Uterus (tissue), 4 donors: ENCODE results near the gene KIF11. TPM values are rescaled to one million over a fixed set of nuclear protein-coding genes. Genes with fewer than 3 reads are reported as not detected.

Experiments
- DNase-seq, 2 donors: peaks; one replicate each; pipeline ENCODE4 v3.0.0-alpha.2; 2019 to 2020
- H3K27ac ChIP-seq, 2 donors: fragments of 200-600 bp; sonication (generic); 1 replicate in 1 of 2; 2 replicates in 1 of 2; pipeline ENCODE4 v1.5.1; 2016 to 2018
- H3K27me3 ChIP-seq, 2 donors: fragments of 200-600 bp; sonication (generic); one replicate each; pipeline ENCODE4 v1.5.1; 2018 to 2019; ENCODE audit warnings: control low read depth in 1 of 2
- H3K36me3 ChIP-seq, 2 donors: fragments of 200-600 bp; sonication (generic); one replicate each; pipeline ENCODE4 v1.5.1; 2019; ENCODE audit warnings: control low read depth in 1 of 2
- H3K4me1 ChIP-seq, 2 donors: fragments of 200-600 bp; sonication (generic); one replicate each; pipeline ENCODE4 v1.5.1; 2018 to 2019; ENCODE audit warnings: control low read depth in 1 of 2
- H3K4me3 ChIP-seq, 2 donors: fragments of 200-600 bp; sonication (generic); 1 replicate in 1 of 2; 2 replicates in 1 of 2; pipeline ENCODE4 v1.5.1; 2018 to 2019; ENCODE audit warnings: mild to moderate bottlenecking in 1 of 2
- H3K9me3 ChIP-seq, 2 donors: fragments of 200-600 bp; sonication (generic); one replicate each; pipeline ENCODE4 v1.5.1; 2019; ENCODE audit warnings: control low read depth in 1 of 2
- CTCF ChIP-seq, 4 experiments: fragments of 200-600 bp in 2 of 4; fragments of 450-650 bp in 2 of 4; sonication (generic) in 2 of 4; IDR thresholded peaks; one replicate each; pipeline ENCODE4 v1.5.1; 2016 to 2019; ENCODE audit warnings: antibody characterized with exemption in 4 of 4, mild to moderate bottlenecking in 2 of 4, moderate library complexity in 1 of 4
- POLR2A ChIP-seq, 2 donors: fragments of 450-650 bp; IDR thresholded peaks; one replicate each; pipeline ENCODE4 v1.6.1; 2016; ENCODE audit warnings: antibody characterized with exemption in 2 of 2, mild to moderate bottlenecking in 1 of 2, moderate library complexity in 1 of 2
- intact Hi-C: fragments of 100-400 bp; cut with DNase I; formaldehyde crosslinking; loops from one replicate; pipeline ENCODE4 v1.15.1; 2023; ENCODE audit warnings: low total_unique reads
- total RNA-seq, 4 donors: library from RNA; depleted of rRNA in 3 of 4; stranded (reverse); fragments of >200 nt in 3 of 4; gene quantifications; one replicate each; pipeline versions ENCODE4 v1.1.0 to v1.2.4, GENCODE V29; 2014 to 2023
- donor health status: DM: yes; HTN: yes; CAD: no.

The KIF11 gene
- 10 to 100 TPM in 1 of 4 donors, 1 to 10 TPM in 1, not detected in 2; 1.0 to 31.0 TPM for total RNA-seq

- Histone ChIP-seq H3K4me1 (no peaks in the 10 kb centered on the region), H3K9me3 (no peaks in the 10 kb centered on the region), H3K27ac (peak within 1 kb of the TSS; percentile 87 to 96), H3K4me3 (peak within 1 kb of the TSS; percentile 51 to 75), H3K36me3 (no peaks in the 10 kb centered on the region), H3K27me3 (no peaks in the 10 kb centered on the region)
- intact Hi-C loops = no loop called here
- TF ChIP-seq POLR2A (IDR thresholded peaks at IDR 0.05) (peak; percentile 78 to 88), CTCF (IDR thresholded peaks at IDR 0.05) (no peak)
- peak; percentile 96 to 97 for DNase-seq
These were observed at the start of gene KIF11 for GRCh38 chr10:92592761-92593618. KIF11 (plus strand) TSS chr10:92593130; CDS start chr10:92593376, 246 bp downstream.

DNA sequence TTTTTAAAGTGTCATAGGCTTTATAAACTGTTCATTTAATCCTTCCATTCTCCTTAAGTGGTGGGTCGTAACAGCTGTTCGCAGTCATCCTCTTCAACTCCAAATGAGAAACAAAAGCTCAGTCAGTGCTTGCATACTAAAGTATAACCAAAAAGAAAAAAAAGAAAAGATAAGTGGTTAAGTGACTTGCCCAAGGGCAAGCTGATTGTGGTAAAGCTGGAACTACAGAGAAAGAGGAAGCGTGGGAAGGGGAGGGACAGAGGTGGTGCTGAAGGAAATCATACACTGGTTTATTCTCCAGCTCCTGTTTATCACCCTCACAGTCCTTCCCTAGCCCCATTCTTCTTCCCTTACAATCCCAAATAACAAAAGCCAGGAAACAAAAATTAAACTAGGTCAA is 48.6 kb upstream of the KIF11 start:
- intact Hi-C loops = no loop called here
- no peak overlapping the region for H3K27ac ChIP-seq
- no peak overlapping the region for H3K4me3 ChIP-seq
- no peak for TF ChIP-seq POLR2A (IDR thresholded peaks at IDR 0.05)
- no peak for TF ChIP-seq CTCF (IDR thresholded peaks at IDR 0.05)
- no peaks in the 10 kb centered on the region for H3K36me3 ChIP-seq
- H3K9me3 ChIP-seq = no peaks in the 10 kb centered on the region
- no peaks in the 10 kb centered on the region for H3K27me3 ChIP-seq
- no peaks in the 10 kb centered on the region for H3K4me1 ChIP-seq
- DNase-seq = no peak

DNA sequence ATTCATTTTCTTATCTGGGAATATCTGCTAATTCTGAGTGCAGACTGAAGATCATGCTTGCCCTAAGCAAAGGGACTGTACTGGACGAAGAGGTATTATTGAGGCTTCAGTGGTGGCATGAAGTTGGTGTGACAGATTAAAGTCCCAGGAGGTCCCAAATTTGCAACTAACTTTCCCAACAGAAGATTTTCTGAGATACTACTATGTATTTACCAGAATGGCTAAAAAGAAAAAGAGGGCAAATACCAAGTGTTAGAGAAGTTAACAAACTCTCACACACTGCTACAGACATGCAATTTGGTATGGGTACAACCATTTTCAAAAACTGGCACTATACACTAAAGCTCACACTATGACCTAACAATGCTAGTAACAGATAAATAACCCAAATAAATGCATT is 47.4 kb upstream of the KIF11 start:
- Histone ChIP-seq H3K4me1 (no peaks in the 10 kb centered on the region), H3K27me3 (no peaks in the 10 kb centered on the region), H3K36me3 (no peaks in the 10 kb centered on the region), H3K27ac (no peak overlapping the region), H3K9me3 (no peaks in the 10 kb centered on the region), H3K4me3 (no peak overlapping the region)
- DNase-seq = no peak
- TF ChIP-seq CTCF (IDR thresholded peaks at IDR 0.05) (no peak), POLR2A (IDR thresholded peaks at IDR 0.05) (no peak)
- intact Hi-C loops = no loop called here

- intact Hi-C loops = no loop called here
- no peaks in the 10 kb centered on the region for H3K27me3 ChIP-seq
- H3K4me3 ChIP-seq = no peak overlapping the region
- no peak for DNase-seq
- no peaks in the 10 kb centered on the region for H3K36me3 ChIP-seq
- H3K9me3 ChIP-seq = no peaks in the 10 kb centered on the region
- H3K4me1 ChIP-seq = no peaks in the 10 kb centered on the region
- H3K27ac ChIP-seq = no peak overlapping the region
- TF ChIP-seq CTCF (IDR thresholded peaks at IDR 0.05) (no peak), POLR2A (IDR thresholded peaks at IDR 0.05) (no peak)
These were observed 45.3 kb upstream of the KIF11 start for GRCh38 chr10:92547676-92548075.

DNA sequence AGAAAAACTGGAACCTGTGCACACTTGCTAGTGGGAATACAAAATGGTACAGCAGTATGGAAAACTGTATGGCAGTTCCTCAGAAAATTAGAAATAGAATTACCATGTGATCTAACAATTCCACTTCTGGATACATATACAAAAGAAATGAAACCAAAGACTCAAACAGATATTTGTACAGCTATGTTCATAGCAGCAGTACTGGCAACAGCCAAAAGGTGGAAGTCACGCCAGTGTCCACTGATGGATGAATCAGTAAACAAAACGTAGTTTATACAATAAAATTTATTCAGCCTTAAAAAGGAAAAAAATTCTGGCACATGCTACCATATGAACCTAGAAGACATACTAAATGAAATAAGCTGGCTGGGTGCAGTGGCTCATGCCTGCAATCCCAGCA is 42.0 kb upstream of the KIF11 start:
- Histone ChIP-seq H3K27ac (no peak overlapping the region), H3K36me3 (no peaks in the 10 kb centered on the region), H3K4me3 (no peak overlapping the region), H3K27me3 (no peaks in the 10 kb centered on the region), H3K4me1 (no peaks in the 10 kb centered on the region), H3K9me3 (peaks cover 0 to 7% of the 10 kb centered on the region in 2 donors)
- no peak for DNase-seq
- TF ChIP-seq POLR2A (IDR thresholded peaks at IDR 0.05) (no peak), CTCF (IDR thresholded peaks at IDR 0.05) (no peak)
- intact Hi-C loops = no loop called here
